Motor neuron (in vitro differentiated cells): ENCODE results near the gene GNAI3. TPM values are rescaled to one million over a fixed set of nuclear protein-coding genes. Genes with fewer than 3 reads are reported as not detected.

Experiments
- ATAC-seq, 8 experiments: fragments of 200-7000 bp; cut with Tn5 transposase; replicated peaks in 6 of 8; 2 replicates each; pipeline ENCODE4 v1.8.0; 2021; ENCODE audit warnings: mild to moderate bottlenecking in 8 of 8, moderate library complexity in 8 of 8
- H3K27ac ChIP-seq, 2 donors: fragments of 250-450 bp; sonication (Bioruptor Pico); 2 replicates each; pipeline ENCODE4 v1.9.0; 2021; ENCODE audit warnings: antibody characterized with exemption in 2 of 2, mild to moderate bottlenecking in 2 of 2, moderate library complexity in 1 of 2
- H3K4me1 ChIP-seq, 2 donors: fragments of 250-450 bp; sonication (Bioruptor Pico); replicated peaks in 1 of 2; 2 replicates each; pipeline ENCODE4 v1.6.1; 2021; ENCODE audit warnings: antibody characterized with exemption in 2 of 2, mild to moderate bottlenecking in 2 of 2, moderate library complexity in 1 of 2
- H3K4me3 ChIP-seq, 5 donors: fragments of 250-450 bp; sonication (Bioruptor Pico); 2 replicates each; pipeline ENCODE4 v1.9.0; 2021; ENCODE audit warnings: antibody characterized with exemption in 5 of 5, mild to moderate bottlenecking in 5 of 5, moderate library complexity in 4 of 5
- WGBS, 10 experiments: fragments of 450-650 bp; shearing (Covaris generic); methylation state at CpG; one replicate each; pipeline ENCODE4 v1.0.0; 2022; 5-methylcytosine and 5-hydroxymethylcytosine counted together
- in situ Hi-C, 9 experiments: fragments of 400-800 bp; cut with MboI; loops; one replicate each; pipeline ENCODE4 v1.15.0; 2021; ENCODE audit warnings: low sequenced_read_pairs in 9 of 9, low pct_unique_long_range_greater_than_20kb in 2 of 9; ENCODE audit not compliant: unreplicated experiment in 9 of 9
- total RNA-seq, 8 experiments: library from RNA; unstranded; fragments of 300-600 nt; gene quantifications; 2 replicates each; pipeline versions ENCODE4 v1.2.3 to v1.2.4, GENCODE V29; 2022

The GNAI3 gene
- total RNA-seq, 8 experiments from 2014 or later = 8.8 to 15.5 (median 13.9) TPM

GRCh38 chr1:109509176-109510134 lies 39.0 kb upstream of the GNAI3 start, which contains the start of gene AMIGO1:
TSS of gene AMIGO1 (minus strand) at chr1:109509727. CDS start at chr1:109508912, 815 bp downstream.
- in situ Hi-C loops = no loop called here
- peak; percentile 71 to 87 (median 84) for ATAC-seq
- H3K4me3 ChIP-seq = peak within 1 kb of the TSS; percentile 50 to 80 (median 56)
- 0 to 7% (median 2%) methylated on average over 1 to 8 of the region's 100 CpGs; no CpG with 5 or more reads in 6 of the 10 experiments for WGBS, 10 experiments
- H3K27ac ChIP-seq = no peak within 1 kb of the TSS
- peaks cover 2 to 9% of the 10 kb centered on the region in 2 donors for H3K4me1 ChIP-seq

DNA sequence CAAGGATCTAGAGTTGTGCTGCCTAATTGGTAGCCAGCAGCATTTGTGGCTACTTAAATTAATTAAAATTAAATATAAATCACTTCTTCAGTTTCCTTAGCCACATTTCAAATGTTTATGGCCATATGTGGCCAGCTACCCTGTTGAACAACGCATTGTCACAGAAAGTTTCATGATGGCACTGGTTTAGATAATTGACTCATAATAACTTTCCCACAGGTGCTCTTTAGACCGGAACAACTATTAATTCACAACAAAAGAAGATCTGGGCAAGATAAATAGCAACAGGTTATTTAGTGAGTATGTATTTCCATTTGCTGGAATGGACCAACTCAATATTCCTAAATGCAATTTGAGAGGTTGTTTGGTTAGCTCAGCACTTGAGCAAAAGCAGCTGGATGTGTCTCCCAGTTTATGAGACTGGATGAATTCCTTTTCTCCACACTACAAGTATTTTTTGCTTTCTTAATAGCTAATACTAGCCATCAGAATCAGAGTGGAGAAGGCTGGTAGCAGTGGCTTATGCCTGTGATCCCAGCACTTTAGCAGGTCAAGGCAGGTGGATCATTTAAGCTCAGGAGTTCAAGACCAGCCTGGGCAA lies 35.2 kb upstream of the GNAI3 start:
- no peak for ATAC-seq
- in situ Hi-C loops = no loop called here
- peaks cover 2 to 9% of the 10 kb centered on the region in 2 donors for H3K4me1 ChIP-seq
- no peak overlapping the region for H3K27ac ChIP-seq
- WGBS, 10 experiments = 71 to 100% (median 81%) methylated on average over 1 to 2 of the region's 2 CpGs; no CpG with 5 or more reads in 1 of the 10 experiments
- H3K4me3 ChIP-seq = no peak overlapping the region

- WGBS, 10 experiments = 17 to 100% (median 71%) methylated on average over 1 to 3 of the region's 3 CpGs; no CpG with 5 or more reads in 2 of the 10 experiments
- ATAC-seq = peak in 1 of 8 experiments; percentile 4
- H3K4me3 ChIP-seq = no peak overlapping the region
- no peak overlapping the region for H3K27ac ChIP-seq
- H3K4me1 ChIP-seq = peaks cover 2 to 7% of the 10 kb centered on the region in 2 donors
- in situ Hi-C loops = no loop called here
Observed at GRCh38 chr1:109514846-109515245, 33.6 kb upstream of the GNAI3 start.

DNA sequence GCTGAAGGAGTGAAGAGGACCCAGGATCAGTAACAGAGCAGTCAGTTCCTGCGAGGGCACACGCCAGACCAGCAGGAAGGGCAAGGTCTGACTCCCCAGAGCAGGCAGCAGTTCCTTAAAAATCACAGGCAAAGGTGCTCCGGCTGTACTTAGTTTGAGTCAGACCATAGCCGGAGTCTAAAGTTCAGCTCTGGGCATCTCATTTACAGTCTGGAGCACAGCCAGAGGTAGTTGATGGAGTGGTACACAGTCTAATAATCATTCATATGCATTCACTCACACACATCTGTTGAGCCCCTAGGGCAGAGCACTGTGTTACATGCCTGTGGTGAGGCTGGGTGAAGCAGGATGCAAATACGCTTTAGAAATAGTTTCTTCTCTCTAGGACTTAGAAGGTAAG lies 31.5 kb upstream of the GNAI3 start:
- in situ Hi-C loops = no loop called here
- no peak overlapping the region for H3K27ac ChIP-seq
- H3K4me3 ChIP-seq = no peak overlapping the region
- 0 to 93% (median 77%) methylated on average over 1 to 5 of the region's 5 CpGs; no CpG with 5 or more reads in 2 of the 10 experiments for WGBS, 10 experiments
- H3K4me1 ChIP-seq = peaks cover 13 to 17% of the 10 kb centered on the region in 2 donors
- peak in 3 of 8 experiments; percentile 87 to 95 (median 89) for ATAC-seq

GRCh38 chr1:109517337-109517736 lies 31.1 kb upstream of the GNAI3 start:
- Histone ChIP-seq H3K27ac (no peak overlapping the region), H3K4me3 (no peak overlapping the region), H3K4me1 (peaks cover 17 to 19% of the 10 kb centered on the region in 2 donors)
- WGBS, 10 experiments = 42 to 100% (median 76%) methylated on average over 2 to 5 of the region's 5 CpGs; no CpG with 5 or more reads in 2 of the 10 experiments
- in situ Hi-C loops = no loop called here
- peak in 3 of 8 experiments; percentile 9 to 26 (median 10) for ATAC-seq

DNA sequence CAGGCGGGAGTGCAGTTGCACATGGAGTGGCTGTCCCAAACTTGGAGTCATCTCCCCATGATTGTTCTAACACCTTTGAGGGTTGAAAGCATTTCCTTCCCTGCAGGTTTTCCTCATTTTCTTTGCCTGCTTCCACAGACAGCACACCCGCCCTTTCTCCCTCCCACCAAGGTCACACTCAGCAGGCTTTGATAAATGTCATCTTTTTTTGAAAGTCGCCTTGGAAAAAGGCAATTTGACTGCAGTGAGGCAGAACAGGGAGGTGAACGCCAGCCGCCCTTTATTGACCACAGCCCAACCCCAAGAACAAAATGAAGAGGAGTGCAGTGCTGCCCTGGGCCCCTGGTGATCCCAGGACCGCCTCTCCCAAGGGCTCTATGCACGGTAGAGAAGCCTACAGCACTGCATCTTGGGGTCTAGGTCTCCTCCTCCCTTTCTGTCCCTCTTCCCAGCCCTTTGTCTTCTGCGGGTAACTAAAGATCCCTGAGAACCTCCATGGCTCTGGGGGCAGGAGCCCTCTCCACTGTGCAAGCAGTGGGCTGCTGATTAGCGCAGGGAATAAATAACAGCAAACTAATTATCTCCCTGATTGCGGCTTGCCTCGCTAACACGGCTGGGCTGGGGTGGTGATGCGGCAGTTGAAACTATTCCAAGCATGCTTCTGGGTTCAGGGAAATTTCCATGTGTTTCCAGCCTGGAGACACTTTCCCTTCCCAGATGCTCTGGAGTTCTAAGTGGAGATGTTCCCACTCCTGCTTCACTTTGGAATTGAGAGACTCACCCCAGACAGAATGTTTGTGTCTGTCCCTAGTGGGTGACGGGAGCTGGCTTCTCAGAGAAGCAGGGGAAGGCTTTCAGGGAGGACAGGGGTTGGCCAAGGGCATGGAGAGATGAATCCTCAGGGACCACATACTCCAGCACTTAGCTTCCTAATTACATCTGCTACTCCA lies 27.1 kb upstream of the GNAI3 start:
- H3K4me3 ChIP-seq = no peak overlapping the region
- peak in 7 of 8 experiments; percentile 6 to 90 (median 55) for ATAC-seq
- H3K4me1 ChIP-seq = peaks cover 17 to 19% of the 10 kb centered on the region in 2 donors
- in situ Hi-C loops = no loop called here
- peak overlapping the region; percentile 53 to 64 for H3K27ac ChIP-seq
- 0 to 78% (median 70%) methylated on average over 1 to 14 of the region's 14 CpGs; no CpG with 5 or more reads in 1 of the 10 experiments for WGBS, 10 experiments

DNA sequence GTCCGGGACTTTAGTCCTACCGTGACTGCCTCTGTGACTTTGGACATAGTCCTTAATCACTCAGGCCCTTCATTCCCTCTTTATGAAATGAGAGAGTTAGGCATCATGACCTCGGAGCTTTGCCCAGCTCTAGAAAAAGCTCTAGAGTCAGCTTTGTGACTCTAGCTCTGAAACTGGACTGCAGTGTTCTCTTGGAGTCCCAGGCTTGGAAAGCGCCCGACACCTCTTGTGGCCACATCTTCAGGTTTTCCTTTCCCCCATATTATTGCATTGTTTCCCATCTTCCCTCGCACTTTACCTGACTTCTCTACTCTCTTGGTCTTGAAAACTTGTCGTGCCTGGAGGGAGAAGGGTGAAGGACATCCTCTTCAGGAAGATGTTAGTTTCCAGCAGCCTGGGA lies 26.4 kb upstream of the GNAI3 start:
- ATAC-seq = no peak
- WGBS, 10 experiments = 17 to 95% (median 89%) methylated on average over 1 to 7 of the region's 7 CpGs; no CpG with 5 or more reads in 3 of the 10 experiments
- Histone ChIP-seq H3K27ac (no peak overlapping the region), H3K4me3 (no peak overlapping the region), H3K4me1 (peaks cover 17 to 22% of the 10 kb centered on the region in 2 donors)
- in situ Hi-C loops = no loop called here

DNA sequence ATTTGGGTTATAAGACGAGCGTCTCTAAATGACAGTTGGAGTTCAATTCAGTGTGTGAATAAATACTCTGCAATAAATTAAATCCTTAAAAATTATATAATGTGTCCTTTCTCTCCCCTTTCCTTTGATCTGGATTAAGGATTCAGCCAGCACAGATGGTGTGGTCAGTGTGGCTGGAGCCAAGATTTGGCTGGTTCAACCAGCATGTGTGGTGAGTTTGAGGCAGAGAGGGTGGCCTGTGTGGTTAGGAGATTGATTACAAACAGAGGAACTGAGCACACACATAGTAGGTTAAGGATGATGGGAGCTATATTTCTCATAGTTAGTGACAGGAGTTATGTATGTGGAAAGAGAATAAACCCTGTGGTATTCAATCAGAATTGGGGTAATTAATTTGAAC lies 24.7 kb upstream of the GNAI3 start:
- WGBS, 10 experiments = 72 to 100% (median 96%) methylated on average over 2 of the region's 2 CpGs
- ATAC-seq = no peak
- in situ Hi-C loops = no loop called here

DNA sequence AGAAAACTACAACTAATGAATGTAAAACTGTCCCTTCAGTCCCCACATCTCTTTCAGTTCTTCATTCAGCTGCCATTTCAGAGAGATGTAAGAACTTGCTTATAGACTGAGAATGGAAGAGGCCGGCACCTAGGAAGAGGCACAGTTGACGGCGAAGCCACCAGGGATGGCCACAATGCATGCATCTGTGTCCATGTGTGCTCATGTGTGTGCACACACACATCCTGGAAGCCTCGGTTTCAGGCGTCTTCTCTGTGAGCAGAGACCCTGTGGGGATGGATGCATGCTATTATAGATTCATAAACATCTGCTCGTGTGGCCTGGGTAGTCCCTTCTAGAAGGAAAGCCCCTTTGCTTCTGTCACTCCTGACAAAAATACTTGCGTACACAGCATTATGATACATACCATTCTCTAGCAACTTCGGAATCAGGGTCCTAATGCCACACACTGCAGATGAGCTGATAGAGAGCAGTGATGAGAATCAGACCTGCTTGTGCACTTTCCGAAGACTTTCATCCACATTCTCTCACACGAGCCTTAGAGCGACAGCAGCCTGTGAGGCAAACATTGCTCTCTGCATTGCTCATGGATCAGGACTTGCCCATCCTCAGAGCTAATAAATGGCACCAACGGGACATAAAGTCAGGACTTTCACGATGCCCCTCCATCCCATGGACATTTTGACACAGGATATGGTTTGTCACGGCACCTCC lies 21.2 kb upstream of the GNAI3 start:
- Histone ChIP-seq H3K4me1 (peaks cover 19 to 36% of the 10 kb centered on the region in 2 donors), H3K27ac (no peak overlapping the region), H3K4me3 (no peak overlapping the region)
- ATAC-seq = peak in 3 of 8 experiments; percentile 8 to 22 (median 9)
- 28 to 86% (median 66%) methylated on average over 3 to 13 of the region's 14 CpGs; no CpG with 5 or more reads in 2 of the 10 experiments for WGBS, 10 experiments
- in situ Hi-C loops = loop anchor here in 4 of 9 experiments (25.0 kb wide), 3 partner anchors 235 to 460 kb away; partner anchors contain the start of genes AHCYL1 (in 3 of the 4) and EPS8L3 (in 2 of the 4)

More for the DNA sequence above, 24.7 kb upstream of the GNAI3 start:
- no peak overlapping the region for H3K27ac ChIP-seq
- H3K4me3 ChIP-seq = no peak overlapping the region
- H3K4me1 ChIP-seq = peaks cover 17 to 25% of the 10 kb centered on the region in 2 donors

GRCh38 chr1:109527846-109528695 lies 20.3 kb upstream of the GNAI3 start:
- Histone ChIP-seq H3K4me1 (peaks cover 23 to 40% of the 10 kb centered on the region in 2 donors), H3K27ac (no peak overlapping the region), H3K4me3 (no peak overlapping the region)
- no peak for ATAC-seq
- WGBS, 10 experiments = 48 to 100% (median 76%) methylated on average over 1 to 7 of the region's 9 CpGs; no CpG with 5 or more reads in 4 of the 10 experiments
- in situ Hi-C loops = loop anchor here in 4 of 9 experiments (25.0 kb wide), 3 partner anchors 234 to 459 kb away; partner anchors contain the start of genes AHCYL1 (in 3 of the 4) and EPS8L3 (in 2 of the 4)

- peak in 2 of 8 experiments; percentile 38 to 53 for ATAC-seq
- H3K4me3 ChIP-seq = no peak overlapping the region
- no peak overlapping the region for H3K27ac ChIP-seq
- H3K4me1 ChIP-seq = peaks cover 23 to 40% of the 10 kb centered on the region in 2 donors
- 80 to 100% (median 100%) methylated on average over 1 to 2 of the region's 3 CpGs; no CpG with 5 or more reads in 7 of the 10 experiments for WGBS, 10 experiments
- in situ Hi-C loops = loop anchor here in 4 of 9 experiments (25.0 kb wide), 3 partner anchors 234 to 459 kb away; partner anchors contain the start of genes AHCYL1 (in 3 of the 4) and EPS8L3 (in 2 of the 4)
Observed at GRCh38 chr1:109528712-109529111, 19.7 kb upstream of the GNAI3 start.
